NK-92 (cell line): ENCODE data around the gene B4GALNT1.
"Not testable (repeated sequence)": the region's sequence is repeated elsewhere in the genome, so short reads cannot be mapped to it uniquely, and the experiment has no call there.

Experiments
- DNase-seq: peaks from one replicate; lab custom pipeline; 2025; ENCODE audit not compliant: unreplicated experiment; lab: John Stamatoyannopoulos, UW

Gene B4GALNT1

GRCh38 chr12:57632958-57633840, at the start of gene B4GALNT1:
Gene B4GALNT1 (minus strand): TSS chr12:57633201. CDS start chr12:57632132, 1,069 bp downstream.
- DNase-seq: no peak

DNA sequence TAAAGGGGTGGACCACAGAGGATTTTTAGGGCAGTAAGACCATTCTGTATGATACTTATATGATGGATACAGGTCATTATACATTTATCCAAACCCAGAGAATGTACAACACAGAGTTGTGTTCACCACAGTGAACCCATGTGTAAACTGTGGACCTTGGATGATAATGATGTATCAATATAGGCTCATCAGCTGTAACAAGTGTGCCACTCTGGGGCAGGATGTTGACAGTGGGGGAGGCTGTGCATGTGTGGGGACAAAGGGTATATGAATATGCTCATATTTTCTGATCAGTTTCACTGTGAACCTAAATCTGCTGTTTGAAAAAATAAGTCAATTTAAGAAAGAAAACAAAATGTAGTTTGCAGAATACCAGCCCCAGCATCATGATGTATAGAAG, 46.7 kb upstream of the B4GALNT1 start:
- DNase-seq: no peak

DNA sequence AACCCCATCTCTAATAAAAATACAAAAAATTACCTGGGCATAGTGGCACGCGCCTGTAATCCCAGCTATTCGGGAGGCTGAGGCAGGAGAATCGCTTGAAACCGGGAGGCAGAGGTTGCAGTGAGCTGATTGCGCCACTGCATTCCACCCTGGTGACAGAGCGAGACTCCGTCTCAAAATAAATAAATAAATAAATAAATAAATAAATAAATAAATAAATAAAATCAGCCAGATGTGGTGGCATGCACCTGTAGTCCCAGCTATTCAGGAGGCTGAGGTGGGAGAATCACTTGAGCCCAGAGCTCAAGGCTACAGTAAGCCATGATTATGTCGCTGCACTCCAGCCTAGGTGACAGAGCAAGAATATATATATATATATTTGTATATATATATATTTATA, 44.9 kb upstream of the B4GALNT1 start:
- DNase-seq: not testable (repeated sequence)

DNA sequence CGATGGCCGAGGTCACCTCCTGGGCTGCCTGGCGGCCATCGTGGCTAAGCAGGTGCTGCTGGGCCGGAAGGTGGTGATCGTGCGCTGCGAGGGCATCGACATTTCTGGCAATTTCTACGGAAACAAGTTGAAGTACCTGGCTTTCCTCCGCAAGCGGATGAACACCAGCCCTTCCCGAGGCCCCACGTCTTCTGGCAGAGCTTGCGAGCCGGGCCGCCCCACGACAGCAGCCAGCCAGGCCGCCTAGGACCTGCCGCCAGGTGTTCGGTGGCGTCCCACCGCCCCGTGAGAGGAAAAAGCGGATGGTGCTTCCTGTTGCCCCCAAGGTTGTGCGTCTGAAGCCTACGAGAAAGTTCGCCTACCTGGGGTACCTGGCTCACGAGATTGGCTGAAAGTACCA, 41.7 kb upstream of the B4GALNT1 start:
- no peak for DNase-seq

GRCh38 chr12:57672801-57673200, 39.8 kb upstream of the B4GALNT1 start:
- DNase-seq: no peak

DNA sequence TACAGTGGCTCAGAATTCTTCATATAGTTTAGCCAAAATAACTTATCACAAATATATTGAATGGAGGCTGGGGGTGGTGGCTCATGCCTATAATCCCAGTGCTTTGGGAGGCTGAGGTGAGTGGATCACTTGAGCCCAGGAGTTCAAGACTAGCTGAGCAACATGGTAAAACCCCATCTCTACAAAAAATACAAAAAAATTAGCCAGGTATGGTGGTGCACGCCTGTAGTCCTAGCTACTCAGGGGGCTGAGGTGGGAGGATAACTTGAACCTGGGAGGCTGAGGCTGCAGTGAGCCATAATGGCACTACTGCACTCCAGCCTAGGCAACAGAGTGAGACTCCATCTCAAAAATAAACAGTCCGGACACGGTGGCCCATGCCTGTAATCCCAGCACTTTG, 38.8 kb upstream of the B4GALNT1 start:
- DNase-seq: not testable (repeated sequence)

DNA sequence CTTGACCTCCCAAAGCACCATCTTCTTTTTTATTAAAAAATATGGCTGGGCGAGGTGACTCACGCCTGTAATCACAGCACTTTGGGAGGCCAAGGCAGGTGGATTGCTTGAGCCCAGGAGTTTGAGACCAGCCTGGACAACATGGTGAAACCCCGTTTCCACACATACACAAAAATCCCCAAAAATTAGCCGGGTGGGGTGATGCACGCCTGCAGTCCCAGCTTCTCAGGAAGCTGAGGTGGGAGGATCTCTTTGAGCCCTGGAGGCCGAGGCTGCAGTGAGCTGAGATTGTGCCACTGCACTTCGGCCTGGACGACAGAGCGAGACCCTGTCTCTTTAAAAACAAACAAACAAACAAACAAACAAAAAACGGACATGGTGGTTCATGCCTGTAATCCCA, 36.7 kb upstream of the B4GALNT1 start:
- DNase-seq: not testable (repeated sequence)

- no peak for DNase-seq
Observed at GRCh38 chr12:57666897-57667296, 33.9 kb upstream of the B4GALNT1 start.

GRCh38 chr12:57665066-57665820, 32.2 kb upstream of the B4GALNT1 start:
- not testable (repeated sequence) for DNase-seq

- no peak for DNase-seq
Observed at GRCh38 chr12:57661376-57661775, 28.4 kb upstream of the B4GALNT1 start.

DNA sequence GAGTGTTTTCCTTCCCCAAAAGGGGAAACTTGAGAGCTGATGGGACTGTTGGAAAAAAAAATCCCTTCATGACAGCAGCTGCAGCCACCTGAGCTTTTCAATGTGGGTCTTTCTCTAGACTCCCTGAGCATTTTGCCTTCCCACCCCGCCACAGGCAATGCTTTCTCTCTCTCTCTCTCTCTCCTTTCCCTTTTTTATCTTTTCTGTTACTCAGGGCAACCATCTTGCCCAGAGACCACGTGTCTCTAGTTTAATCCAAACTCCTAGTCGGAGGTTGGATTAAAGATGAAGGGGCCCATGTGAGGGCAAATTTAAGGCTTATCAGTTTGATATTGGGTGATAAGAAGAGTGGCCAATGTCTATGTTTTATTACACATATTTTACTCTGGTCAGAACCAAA, 25.9 kb upstream of the B4GALNT1 start:
- no peak for DNase-seq

GRCh38 chr12:57657744-57658143, 24.7 kb upstream of the B4GALNT1 start:
- no peak for DNase-seq

- DNase-seq: not testable (repeated sequence)
Observed at GRCh38 chr12:57656408-57656807, 23.4 kb upstream of the B4GALNT1 start.

GRCh38 chr12:57655541-57656240, 22.7 kb upstream of the B4GALNT1 start:
- DNase-seq: no peak

DNA sequence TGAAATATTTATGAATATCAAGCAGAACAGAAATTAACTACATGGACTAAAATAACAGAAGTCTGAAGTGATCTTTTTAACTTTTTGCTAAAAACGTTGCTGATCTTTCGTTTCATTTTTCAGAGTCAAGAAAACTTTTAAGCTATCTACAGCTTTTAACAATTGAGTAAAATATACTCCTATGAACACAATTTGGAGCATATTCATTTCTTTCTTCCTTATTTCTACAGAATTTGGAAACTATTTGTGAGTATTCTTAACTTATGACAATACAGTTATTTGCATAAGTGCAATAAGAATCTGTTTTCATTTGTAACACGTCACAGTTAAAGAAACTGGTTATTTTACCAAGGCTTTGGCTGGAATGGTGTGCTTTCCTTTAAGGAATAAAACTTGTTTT, 21.0 kb upstream of the B4GALNT1 start:
- no peak for DNase-seq

GRCh38 chr12:57646659-57647049, 13.7 kb upstream of the B4GALNT1 start:
- DNase-seq: not testable (repeated sequence)

DNA sequence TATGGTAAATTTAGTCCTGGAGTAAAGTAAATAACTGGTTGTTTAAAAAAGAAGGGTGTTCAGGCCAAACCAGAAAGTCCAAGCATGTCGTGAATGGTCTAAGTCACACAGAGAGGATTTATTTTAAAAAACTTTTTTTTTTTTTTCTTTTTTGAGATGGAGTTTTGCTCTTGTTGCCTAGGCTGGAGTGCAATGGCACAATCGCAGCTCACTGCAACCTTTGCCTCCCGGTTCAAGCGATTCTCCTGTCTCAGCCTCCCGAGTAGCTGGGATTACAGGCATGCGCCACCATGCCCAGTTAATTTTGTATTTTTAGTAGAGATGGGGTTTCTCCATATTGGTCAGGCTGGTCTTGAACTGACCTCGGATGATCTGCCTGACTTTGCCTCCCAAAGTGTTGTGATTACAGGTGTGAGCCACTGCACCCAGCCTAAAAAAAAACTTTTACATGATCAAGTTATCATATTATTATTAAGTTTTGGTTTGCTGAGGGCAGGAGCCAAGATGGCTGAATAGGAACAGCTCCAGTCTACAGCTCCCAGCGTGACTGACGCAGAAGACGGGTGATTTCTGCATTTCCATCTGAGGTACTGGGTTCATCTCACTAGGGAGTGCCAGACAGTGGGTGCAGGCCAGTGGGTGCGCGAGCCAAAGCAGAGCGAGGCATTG, 13.1 kb upstream of the B4GALNT1 start:
- DNase-seq: not testable (repeated sequence)

DNA sequence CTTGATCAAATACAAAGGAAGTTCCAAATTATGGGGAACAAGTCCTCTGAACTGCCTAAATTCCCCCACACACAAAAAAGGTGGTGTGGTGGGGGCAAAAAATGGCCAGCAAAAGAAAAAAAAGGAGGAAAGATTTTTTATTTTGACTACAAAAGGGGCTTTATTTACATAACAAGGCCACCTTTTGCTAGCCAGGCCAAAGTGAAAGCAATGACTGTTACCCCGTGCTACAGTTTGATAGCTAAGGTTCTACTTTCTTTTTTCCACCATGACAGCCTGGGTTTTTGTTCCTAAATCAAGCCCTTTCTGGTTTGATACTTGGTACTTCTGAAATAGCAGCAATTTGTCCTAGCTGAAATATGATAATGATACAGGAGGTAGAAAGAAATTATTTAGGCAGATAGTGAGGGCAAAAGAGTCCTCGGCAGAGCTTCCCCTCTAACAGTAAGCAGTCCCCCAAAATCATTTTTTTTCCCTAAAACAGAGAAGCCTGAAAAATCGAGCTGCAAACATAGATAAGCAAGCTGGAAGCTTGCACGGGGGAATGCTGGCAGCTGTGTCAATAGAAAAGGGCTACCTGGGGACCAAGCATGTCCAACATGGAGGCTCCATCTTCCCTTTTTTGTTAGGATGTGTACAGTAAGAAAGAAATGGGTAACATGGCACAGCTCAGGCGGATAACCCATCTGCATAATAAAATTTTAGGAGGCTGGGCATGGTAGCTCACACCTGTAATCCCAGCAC, 8.9 kb upstream of the B4GALNT1 start:
- DNase-seq: no peak

GRCh38 chr12:57640175-57641042, 7.4 kb upstream of the B4GALNT1 start:
- no peak for DNase-seq
